Measurements from ENCODE around the gene LRG1. TPM values are rescaled to one million over a fixed set of nuclear protein-coding genes. Genes with fewer than 3 reads are reported as not detected.

Gene LRG1, protein sequence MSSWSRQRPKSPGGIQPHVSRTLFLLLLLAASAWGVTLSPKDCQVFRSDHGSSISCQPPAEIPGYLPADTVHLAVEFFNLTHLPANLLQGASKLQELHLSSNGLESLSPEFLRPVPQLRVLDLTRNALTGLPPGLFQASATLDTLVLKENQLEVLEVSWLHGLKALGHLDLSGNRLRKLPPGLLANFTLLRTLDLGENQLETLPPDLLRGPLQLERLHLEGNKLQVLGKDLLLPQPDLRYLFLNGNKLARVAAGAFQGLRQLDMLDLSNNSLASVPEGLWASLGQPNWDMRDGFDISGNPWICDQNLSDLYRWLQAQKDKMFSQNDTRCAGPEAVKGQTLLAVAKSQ
- 16.1 and 19.1 TPM in 2 replicates for total RNA-seq (2014; rRNA removed; shearing (Covaris generic))

DNA sequence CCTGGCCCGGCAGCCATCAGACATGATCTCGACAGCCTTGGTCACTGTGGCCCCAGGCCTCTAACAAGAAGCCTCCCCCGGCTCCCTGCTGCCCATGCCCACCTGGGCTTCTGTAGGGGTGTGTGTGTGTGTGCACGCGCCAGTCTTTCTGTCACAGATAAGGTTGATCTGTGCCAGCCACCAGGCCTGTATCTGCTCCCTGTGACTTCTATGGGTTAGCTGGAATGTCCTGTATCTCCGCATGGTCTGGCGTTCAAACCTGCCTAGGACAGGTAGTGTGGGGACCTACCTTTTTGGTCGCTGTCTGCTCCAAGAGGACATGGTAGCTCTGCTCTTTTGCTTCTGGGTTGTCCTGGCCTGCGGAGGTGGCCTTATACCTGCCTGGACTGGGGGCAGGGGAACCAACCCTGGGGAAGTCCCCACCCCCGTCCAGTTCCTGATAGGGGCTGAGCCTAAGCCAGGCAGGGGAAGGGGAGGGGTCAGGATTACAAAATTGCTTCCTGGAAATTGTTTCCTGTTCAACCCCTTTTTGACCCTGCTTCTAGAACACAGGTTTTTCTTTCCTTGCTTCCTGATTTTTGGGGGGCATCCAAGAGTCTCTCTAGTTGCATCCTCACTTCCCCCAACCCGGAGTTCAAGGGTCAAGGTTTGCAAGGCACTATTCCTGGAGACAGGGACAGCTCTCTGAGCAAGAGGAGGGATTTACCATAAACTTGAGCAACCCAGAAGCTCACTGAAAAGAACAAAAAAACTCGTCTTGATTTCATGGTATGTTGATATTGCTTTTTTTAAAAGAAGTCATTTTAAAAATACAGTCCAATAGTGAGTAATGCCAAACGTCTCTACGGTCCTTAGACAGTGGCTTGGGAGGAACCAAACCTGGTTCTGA is at the start of gene LRG1:
Gene LRG1 (minus strand): TSS at position 344 of the 889 bp plus-strand sequence. CDS start 23 bp downstream, at position 321.
- peak; percentile 82 for DNase-seq (ENCODE audit: low spot score)

DNA sequence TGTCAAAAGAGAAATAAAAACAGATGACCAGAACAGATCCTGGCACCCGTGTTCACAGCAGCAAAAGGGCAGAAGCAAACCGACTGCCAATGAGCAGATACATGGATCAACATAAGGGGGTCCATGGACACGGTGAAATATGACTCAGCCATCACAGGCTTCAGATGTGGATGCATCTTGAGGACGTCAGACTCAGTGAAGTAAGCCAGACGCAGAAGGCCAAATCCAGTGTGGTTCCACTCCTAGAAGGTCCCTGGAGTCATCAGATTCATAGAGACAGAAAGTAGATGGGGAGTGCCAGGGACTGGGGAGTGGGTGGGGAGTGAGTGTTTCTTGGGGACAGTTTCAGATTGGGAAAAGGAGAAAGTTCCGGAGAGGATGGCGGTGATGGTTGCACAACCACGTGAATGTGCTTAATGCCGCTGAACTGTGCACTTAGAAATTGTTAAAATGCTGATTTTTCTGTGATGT is 48.5 kb upstream of the LRG1 start:
- no peak for DNase-seq (ENCODE audit: low spot score)

DNA sequence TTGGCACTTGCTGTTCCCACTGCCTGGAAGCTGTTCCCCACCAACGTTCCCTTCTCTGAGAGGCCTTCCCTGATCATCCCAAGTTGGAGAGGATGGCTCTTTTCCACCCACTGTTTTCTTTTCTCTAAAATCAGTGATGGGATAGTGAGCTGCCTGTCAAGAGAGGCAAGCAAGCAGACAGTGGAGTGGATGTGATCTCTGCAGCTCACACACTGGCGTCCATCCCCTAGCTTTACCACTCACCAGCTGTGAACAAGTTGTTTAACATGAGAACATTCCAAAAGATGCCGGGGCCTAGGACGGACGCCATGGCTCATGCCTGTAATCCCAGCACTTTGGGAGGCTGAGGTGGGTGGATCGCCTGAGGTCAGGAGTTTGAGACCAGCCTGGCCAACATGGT is 47.7 kb upstream of the LRG1 start:
- no peak for DNase-seq (ENCODE audit: low spot score)

DNA sequence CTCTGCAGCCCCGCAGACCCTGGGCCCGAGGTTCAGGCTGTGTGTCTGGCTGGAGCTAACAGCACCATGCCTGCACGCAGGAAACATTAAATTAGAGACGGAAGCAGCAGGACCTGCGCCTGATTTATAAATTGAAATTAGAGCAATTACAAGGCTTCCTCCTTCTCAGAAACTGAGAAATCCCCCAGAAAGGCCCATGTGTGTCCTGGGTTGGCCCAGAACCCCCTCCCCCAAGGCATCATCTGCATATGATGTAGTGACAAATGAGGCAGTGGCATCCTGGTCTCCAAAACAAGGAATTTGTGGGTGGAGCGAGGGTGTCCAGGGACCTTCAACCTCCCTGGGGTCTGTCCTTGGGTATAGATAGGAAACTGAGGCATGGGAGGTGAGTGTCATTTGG is 46.9 kb upstream of the LRG1 start:
- no peak for DNase-seq (ENCODE audit: low spot score)

DNA sequence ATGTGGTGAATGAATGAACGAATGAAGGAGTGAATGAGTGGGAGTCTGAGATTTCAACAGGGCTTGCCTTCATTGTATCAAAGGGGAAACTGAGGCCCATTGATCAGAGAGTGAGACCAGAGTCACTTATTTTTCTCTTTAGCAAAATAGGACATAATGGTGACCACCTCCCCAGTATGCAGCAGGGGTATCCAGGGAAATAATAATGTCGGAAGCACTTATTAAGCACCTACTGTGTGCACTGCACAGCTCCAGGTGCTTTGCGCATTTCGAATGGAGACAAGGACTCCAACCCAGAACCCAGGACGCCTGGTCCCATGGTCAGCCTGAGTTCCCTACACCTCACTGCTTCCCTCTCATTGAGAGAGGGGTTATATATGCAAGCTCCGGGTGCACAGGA is 46.4 kb upstream of the LRG1 start:
- no peak for DNase-seq (ENCODE audit: low spot score)

DNA sequence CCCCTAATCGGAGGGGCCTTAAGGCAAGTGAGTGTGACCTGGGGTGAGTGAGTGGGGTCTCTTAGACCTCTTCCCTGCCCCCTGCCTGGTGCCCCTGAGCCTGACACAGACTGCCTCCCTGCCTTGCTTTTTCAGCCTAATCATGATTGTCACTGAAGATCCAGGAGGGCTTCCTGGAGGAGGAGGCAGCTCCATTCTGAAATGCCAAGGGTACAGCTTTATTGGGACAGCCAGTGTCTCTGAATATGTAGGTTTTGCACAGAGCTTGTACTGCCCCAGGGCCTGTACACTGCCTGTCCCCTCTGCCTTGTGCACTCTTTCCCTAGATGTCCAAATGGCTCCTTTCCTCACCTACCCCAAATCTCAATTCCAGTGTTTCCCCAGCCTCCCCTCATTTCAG is 45.7 kb upstream of the LRG1 start:
- DNase-seq (ENCODE audit: low spot score) = no peak

DNA sequence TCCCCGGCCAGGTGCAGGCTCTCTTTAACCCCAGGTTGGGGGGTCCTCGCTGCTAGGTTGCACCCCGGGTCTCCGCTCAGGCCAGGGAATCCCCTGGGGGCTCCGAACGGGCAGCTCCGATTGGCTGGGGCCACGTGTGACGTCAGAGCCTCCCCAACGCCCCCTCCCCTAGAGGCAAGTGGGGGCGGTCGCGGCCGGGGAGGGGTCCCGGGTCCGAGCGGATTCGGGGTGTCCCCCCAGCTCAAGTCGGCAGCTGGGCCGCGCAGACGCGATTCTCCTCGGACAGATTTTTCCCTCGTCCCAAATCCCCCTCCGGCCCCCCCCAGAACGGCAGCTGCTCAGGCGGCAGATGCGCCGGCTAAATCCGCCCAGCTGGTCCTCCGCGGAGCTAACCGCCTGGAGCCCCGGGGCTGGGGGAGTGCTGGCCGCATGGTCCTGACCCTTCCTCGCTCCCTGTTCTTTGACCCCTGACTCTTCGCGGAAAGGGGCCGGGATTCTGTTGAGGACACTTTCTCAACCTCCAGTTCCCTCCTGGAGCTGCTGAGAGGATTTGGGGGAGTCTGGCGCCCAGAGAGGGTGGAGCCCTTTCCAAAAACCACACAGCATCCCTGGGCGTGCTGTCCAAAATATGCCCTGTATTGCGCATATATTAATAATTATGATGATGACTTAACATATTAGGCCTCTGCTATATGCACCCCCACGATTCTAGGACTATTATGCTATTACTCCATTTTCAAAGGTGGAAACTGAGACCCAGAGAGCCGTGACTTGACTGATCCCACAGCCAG is 45.0 kb upstream of the LRG1 start:
- DNase-seq (ENCODE audit: low spot score) = no peak

DNA sequence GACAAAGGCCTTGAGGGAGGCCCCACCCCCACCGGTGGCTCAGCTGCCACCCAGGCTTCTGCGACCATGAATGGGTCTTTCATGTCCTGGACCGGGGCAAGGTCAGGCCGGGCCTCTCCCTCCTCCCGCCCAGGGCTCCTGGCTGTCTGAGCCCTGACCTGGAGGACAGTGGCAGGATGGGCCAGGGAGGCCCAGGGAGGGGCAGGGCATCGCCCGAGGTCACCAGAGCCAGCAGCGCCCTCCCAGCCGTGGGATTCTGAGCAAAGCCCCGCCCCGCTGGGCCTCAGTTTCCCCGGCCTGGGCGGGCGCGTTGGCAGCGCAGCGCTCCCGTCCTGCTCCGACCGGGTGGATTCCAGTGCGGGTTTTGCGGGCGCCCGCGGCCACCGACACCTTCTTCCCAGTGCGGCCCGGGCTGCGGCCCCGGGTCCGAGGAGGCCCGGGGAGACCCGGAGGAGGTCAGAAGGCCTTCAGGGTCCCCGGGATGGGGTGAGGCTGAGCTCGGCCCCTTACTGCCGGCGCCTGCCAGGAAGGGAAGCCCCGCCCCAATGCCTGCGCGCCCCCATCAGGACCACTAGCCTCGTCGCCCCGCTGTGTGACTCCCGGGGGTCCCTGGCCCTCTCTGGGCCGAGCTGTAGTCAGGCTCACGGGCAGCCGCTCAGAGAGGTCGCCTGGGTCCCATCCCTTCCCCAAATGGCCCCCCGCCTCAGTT is 44.3 kb upstream of the LRG1 start:
- DNase-seq (ENCODE audit: low spot score) = no peak

DNA sequence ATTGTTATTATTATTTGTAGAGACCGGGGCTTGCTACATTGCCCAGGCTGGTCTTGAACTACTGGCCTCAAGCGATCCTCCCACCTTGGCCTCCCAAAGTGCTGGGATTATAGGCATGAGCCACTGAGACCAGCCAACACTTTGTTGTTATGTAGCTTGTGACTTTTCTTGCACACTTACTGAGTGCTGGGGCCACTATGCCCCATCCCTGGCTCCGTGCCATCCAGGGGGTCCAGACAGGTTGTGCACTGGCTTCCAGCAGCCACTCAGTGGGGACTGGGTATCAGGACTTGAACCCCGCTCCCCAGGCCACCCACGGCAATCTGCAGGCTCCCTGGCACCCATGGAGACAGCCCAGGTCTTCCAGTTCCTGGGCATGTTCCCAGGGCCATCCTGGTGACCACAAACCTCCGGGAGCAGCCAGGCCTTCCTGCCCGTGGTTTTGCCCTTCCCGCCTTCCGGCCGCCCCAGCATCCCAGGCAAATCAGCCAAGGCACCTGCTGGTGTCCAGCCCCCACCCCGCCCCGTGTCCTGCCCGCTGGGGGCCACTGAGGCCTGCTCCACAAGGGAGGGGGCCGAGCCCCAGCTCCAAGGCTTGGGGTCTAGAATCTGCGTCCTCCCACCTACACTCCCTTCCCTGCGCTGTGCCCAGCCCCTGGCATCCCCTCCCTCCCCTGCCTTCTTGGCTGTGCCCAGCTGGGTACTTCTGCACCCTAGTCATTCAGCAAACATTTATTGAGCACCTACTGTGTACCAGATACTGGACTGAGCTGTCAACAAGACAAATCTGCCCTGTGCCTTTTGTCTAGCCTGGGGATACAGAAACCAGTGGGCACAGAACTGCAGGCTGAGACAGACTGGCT is 43.4 kb upstream of the LRG1 start:
- DNase-seq (ENCODE audit: low spot score) = no peak

DNA sequence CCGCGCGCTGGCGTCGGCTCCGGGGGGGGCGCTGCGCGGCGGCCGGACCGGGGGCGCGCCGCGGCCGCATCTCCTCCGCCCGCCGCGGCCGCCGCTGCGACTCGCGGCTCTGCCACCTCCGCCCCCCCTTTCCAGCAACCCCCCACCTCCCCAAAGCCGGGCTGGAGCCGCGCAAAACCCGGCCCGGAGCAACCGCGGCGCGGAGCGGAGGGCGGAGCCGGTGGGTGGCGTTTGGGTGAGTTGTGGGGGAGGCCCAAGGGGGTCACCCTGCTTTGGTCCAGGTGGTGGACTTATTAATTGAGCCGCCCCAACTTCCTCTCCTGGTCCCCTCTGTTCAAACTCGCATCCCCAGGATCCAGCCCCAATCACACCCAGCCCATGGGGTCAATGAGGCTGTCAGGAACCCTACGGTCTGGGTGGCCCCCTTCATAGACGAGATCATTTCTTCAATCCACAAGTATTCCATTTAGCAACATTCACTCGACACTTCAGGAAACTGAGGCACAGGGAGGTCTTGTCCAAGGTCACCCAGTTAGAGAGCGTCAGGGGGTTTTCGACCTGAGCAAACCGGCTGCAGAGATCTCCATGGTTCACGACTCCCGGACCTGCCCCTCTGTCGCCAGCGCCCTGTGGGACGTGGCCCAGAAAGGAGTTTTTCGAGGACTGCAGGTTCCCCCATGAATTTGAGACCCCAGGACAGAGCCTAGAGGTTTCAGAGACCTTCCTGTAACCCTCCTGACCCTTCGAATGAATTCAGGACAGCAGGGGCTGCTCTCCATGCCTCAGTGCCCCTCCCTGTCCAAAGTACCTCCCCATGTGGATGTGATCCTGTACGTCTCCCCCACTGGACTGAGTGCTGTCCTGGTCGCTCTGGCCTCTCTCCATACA is 42.1 kb upstream of the LRG1 start:
- no peak for DNase-seq (ENCODE audit: low spot score)

DNA sequence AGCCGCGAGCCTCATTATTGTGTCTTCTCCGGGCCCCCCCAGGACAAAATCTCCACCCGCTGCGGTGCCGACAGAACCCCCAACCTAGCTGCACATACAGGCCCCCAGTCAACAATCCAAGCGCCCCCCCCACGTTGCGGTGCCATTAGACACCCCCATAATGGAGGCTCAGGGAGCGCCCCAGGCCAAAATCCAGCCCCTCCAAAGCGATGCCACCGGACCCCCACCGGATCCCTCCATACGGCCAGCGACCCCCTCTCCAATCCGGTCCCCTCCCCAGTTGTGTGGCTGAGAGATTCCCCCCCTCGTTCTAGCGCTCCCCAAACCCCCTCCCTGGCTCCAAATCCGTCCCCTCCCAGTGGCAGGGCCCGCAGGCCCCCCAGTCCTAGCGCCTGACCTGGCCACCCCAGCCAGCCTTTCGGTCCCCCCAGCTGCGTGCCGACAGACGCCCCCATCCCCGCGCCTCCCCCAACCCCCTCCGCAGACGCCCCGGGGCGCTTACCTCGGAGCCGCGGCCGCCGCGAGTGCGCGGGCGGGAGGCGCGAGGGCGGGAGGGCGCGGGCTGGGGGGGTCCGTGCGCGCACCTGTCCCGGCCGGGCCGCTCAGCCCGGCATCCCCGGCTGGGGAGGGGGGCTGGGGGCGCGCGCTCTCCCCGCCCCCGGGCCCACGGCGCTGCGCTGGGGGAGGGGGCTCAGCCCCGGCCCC is 41.3 kb upstream of the LRG1 start:
- DNase-seq (ENCODE audit: low spot score) = no peak

DNA sequence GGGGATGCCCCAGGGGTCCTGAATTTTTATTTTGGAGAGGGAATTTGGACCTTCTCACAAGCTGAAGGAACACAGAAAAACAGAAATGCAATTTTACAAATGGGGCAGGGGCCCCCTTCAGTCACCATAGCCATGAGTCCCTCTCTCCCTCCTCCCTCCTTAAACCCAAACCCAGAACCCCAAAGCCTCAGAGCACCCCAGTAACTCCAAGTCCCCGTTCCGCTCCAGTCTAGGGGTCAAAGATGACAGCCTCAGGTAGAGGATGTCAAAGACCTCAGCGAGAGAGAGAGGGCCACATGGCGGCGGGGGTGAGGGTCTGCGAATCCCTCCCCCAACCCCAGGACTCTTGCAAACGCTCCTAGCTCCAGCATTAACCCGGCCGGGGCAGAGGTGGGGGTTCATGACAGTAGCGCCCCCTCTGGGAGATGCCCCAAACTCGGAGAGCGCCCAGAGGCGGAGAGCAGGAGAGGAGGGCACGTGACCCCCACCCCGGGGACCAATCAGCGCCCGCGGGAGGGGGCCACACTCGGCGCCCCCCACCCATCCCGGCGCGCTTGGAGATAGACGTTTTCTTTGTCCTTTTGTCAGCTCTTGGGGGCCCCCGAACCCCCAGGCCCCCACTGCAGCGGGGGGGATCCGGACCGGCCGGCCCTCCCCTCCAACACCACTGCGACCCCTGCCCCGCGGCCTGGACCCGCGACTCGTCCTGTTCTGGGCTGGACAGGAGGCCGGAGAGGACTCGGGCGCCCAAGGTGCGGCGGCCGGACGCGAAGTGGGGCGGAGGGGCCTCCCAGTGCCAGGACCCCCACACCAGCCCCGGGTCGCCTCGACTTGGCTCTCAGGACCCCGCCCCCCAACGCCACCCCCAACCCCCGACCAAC is 40.4 kb upstream of the LRG1 start:
- no peak for DNase-seq (ENCODE audit: low spot score)

DNA sequence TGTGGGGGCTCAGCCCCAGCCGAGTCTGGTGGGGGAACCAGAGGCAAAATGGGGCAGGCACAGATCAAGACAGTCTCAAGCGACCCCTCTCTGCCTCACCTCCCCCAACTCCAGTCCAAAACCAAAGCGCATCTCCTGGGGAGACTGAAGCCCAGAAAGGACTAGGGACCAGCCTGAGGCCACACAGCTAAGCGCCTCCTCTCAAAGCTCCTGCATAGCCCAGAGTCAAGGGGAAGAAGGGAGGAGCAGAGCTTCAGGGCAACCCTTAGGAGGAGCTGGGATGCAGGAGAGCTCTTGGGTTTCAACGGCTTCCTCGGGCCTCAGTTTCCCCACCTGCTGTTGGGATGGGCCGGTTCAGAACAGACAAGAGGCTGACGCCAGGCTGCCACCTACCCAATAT is 39.6 kb upstream of the LRG1 start:
- DNase-seq (ENCODE audit: low spot score) = no peak

DNA sequence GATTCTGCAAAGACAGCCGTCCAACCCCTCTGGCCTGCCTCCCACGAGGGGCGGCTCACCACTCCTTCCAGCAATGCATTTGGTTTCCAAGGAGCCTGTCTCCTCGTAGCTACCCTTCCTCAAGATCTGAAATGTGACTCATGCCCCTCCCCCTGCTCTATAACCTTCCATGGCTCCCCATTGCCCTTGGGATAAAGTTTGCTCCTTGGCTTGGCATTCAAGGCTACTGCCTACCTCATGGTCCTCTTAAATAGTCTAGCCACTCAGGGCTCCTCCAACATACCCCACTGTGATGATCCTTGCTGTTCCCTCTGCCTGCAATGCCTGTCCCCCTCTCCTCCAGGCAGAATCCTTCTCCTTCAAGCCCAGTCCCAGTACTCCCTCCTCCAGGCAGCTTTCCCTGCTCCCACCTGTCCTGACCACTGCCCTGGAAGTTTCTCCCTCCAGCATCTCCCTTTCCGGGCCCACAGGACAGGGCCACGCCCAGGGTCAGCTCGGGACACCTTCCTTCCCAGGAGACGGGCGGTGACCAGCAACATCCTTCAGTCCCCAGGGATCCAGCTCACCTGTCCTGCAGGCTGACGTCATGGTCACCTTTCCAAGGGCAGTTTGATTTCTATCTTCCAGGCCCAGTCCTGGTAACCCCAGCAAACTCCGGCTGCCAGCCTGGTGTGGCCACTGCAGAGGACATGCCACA is 38.9 kb upstream of the LRG1 start:
- no peak for DNase-seq (ENCODE audit: low spot score)

DNA sequence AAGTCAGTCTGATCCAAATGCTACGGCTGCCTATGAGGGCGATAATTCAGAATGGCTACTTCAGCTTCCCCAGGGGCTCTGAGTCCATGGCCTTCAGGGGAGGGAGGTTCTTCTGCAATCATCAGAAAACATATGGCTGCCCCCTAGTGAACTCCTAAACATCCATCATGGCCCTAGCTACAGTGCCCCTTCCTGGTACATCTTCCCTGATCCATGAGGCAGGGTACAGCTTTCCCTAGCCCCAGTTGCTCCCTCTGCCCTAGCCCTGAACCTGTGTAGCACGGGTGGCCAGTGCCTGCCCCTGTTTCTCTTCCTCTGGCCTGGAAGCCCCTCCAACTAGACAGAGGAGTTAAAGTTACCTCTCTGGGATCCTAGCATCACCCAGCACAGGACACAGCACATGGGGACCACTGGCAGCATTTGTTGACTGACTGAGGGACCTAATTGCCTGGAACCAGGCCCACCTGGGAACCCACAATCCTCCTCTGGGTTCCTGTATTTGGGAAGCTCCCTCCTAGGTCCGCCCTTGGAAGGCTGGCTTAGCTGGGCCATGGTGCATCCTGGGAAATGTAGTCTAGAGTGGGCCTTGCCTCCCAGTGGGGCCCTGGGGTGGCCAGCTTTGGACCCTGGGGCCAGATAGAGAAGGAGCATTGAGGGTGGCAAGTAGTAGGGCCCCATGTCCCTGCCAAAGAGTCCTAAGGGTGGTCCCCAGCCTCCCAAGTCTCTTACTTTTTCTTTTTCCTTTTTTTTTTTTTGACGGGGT is 37.4 kb upstream of the LRG1 start:
- DNase-seq (ENCODE audit: low spot score) = no peak

Data from HT-29 (cell line).